Mesenteric fat pad (tissue), 1 donor: ENCODE data around the gene DDOST. TPM values are rescaled to one million over a fixed set of nuclear protein-coding genes. Genes with fewer than 3 reads are reported as not detected.
"Not testable (repeated sequence)": the region's sequence is repeated elsewhere in the genome, so short reads cannot be mapped to it uniquely, and the experiment has no call there.

Experiments used
- DNase-seq: peaks from one replicate; pipeline ENCODE4 v3.0.0-alpha.2; 2020; ENCODE audit warnings: low spot score
- total RNA-seq: library from RNA; stranded (reverse); fragmentation: NEBNext Ultra II Directional; extraction: Animal tissue kit (Norgen Biotek cat#: 25700); gene quantifications from one replicate; pipeline ENCODE4 v1.2.1, GENCODE V29; 2021
- donor health status: DM: yes; HTN: yes; CAD: no.

DDOST gene
- total RNA-seq, 1 donor from 2014 or later = 133 TPM

- no peak for DNase-seq
Measured at GRCh38 chr1:20625176-20626097, 35.7 kb downstream of the DDOST start.

- DNase-seq = no peak
Measured at GRCh38 chr1:20624709-20625108, 36.5 kb downstream of the DDOST start.

GRCh38 chr1:20621012-20621411, 40.2 kb downstream of the DDOST start:
- no peak for DNase-seq

GRCh38 chr1:20619999-20620398, 41.2 kb downstream of the DDOST start:
- DNase-seq = no peak

GRCh38 chr1:20618550-20618949, 42.6 kb downstream of the DDOST start:
- no peak for DNase-seq

GRCh38 chr1:20616847-20617487, 44.2 kb downstream of the DDOST start:
- no peak for DNase-seq

GRCh38 chr1:20615946-20616846, 45.0 kb downstream of the DDOST start:
- DNase-seq = no peak

- no peak for DNase-seq
Measured at GRCh38 chr1:20614131-20614579, 47.0 kb downstream of the DDOST start.

- no peak for DNase-seq
Measured at GRCh38 chr1:20612221-20612746, 48.9 kb downstream of the DDOST start.

- DNase-seq = no peak
Measured at GRCh38 chr1:20611652-20612051, 49.5 kb downstream of the DDOST start.

GRCh38 chr1:20610970-20611369, 50.2 kb downstream of the DDOST start:
- DNase-seq = no peak

GRCh38 chr1:20609541-20609940, 51.6 kb downstream of the DDOST start:
- no peak for DNase-seq

- not testable (repeated sequence) for DNase-seq
Measured at GRCh38 chr1:20606801-20607570, 54.2 kb downstream of the DDOST start.

GRCh38 chr1:20604678-20605077, 56.5 kb downstream of the DDOST start:
- no peak for DNase-seq

GRCh38 chr1:20603504-20604464, 57.4 kb downstream of the DDOST start:
- DNase-seq = no peak

- DNase-seq = no peak
Measured at GRCh38 chr1:20602851-20603450, 58.2 kb downstream of the DDOST start.
